A549 (cell line): ENCODE results near the gene SMIM11.

Source experiments
- CTCF ChIP-seq: fragments of >200 bp; sonication (Bioruptor Twin); formaldehyde crosslinking; IDR thresholded peaks from 3 replicates; pipeline ENCODE4 v1.5.1; 2016
- EP300 ChIP-seq, 2 experiments: fragments of >200 bp; sonication (Bioruptor Twin); formaldehyde crosslinking; IDR thresholded peaks; 2 replicates in 1 of 2; 3 replicates in 1 of 2; pipeline ENCODE4 v1.6.1; 2016 to 2017
- HOXB5 ChIP-seq: fragments of 250-450 bp; sonication (Bioruptor Pico); IDR thresholded peaks from 2 replicates; pipeline ENCODE4 v1.5.0; 2020; ENCODE audit warnings: mild to moderate bottlenecking, moderate library complexity
- JUN ChIP-seq, 2 experiments: fragments of >200 bp; sonication (Bioruptor Twin); formaldehyde crosslinking; IDR thresholded peaks; 2 replicates in 1 of 2; 3 replicates in 1 of 2; pipeline ENCODE4 v1.6.1; 2016 to 2017
- POLR2A ChIP-seq: IDR thresholded peaks from 2 replicates; pipeline ENCODE4 v1.6.1; 2012; ENCODE audit warnings: mild to moderate bottlenecking, low read length
- REST ChIP-seq: fragments of 200-600 bp; sonication (generic); IDR thresholded peaks from 2 replicates; pipeline ENCODE4 v1.6.1; 2016; ENCODE audit warnings: antibody characterized with exemption, mild to moderate bottlenecking, moderate library complexity
- RFX5 ChIP-seq: fragments of 450-650 bp; IDR thresholded peaks from 2 replicates; pipeline ENCODE4 v1.7.1; 2014; ENCODE audit warnings: antibody characterized with exemption, mild to moderate bottlenecking, moderate library complexity
- RNF2 ChIP-seq: fragments of 200-600 bp; sonication (generic); IDR thresholded peaks from 2 replicates; pipeline ENCODE4 v1.6.1; 2016; ENCODE audit warnings: low read depth, mild to moderate bottlenecking, antibody characterized with exemption, moderate library complexity, borderline replicate concordance
- USF2 ChIP-seq: fragments of 450-650 bp; IDR thresholded peaks from 2 replicates; pipeline ENCODE4 v1.6.1; 2014; ENCODE audit warnings: antibody characterized with exemption
- ZNF302 ChIP-seq: fragments of 250-450 bp; sonication (Bioruptor Pico); IDR thresholded peaks from 2 replicates; pipeline ENCODE4 v1.9.0; 2021; ENCODE audit warnings: inconsistent platforms, mild to moderate bottlenecking, moderate library complexity

- TF ChIP-seq REST (no peak), CTCF (no peak), EP300 (IDR thresholded peaks at IDR 0.05) (no peak), JUN (IDR thresholded peaks at IDR 0.05) (no peak), RFX5 (no peak), ZNF302 (CRISPR knock-in tag) (no peak), HOXB5 (CRISPR knock-in tag) (no peak), USF2 (no peak), POLR2A (no peak), RNF2 (no peak)
Measured at GRCh38 chr21:34335316-34335715, 40.0 kb upstream of the SMIM11 start.
